Heart left ventricle (tissue), 16 donors: Measurements from ENCODE around the gene ASTN2. TPM values are rescaled to one million over a fixed set of nuclear protein-coding genes. Genes with fewer than 3 reads are reported as not detected.

Experiments
- ATAC-seq, 4 donors: fragments of 200-7000 bp; cut with Tn5 transposase; one replicate each; pipeline ENCODE4 v1.9.1; 2020 to 2022; ENCODE audit warnings: moderate library complexity in 4 of 4, mild to moderate bottlenecking in 3 of 4, moderate number of reproducible peaks in 1 of 4
- DNase-seq, 5 donors: peaks; one replicate each; pipeline ENCODE4 v3.0.0-alpha.2; 2020
- H3K27ac ChIP-seq, 12 donors: fragments of 200-600 bp; sonication (generic) in 4 of 12; one replicate each; pipeline versions ENCODE4 v1.5.0 to v1.8.0; 2016 to 2022; ENCODE audit warnings: mild to moderate bottlenecking in 2 of 12
- H3K27me3 ChIP-seq, 9 donors: fragments of 200-600 bp; sonication (generic) in 2 of 9; one replicate each; pipeline versions ENCODE4 v1.5.1 to v1.8.0; 2016 to 2022; ENCODE audit warnings: mild to moderate bottlenecking in 3 of 9
- H3K36me3 ChIP-seq, 9 donors: fragments of 200-600 bp; sonication (generic) in 2 of 9; one replicate each; pipeline versions ENCODE4 v1.5.0 to v1.8.0; 2018 to 2022; ENCODE audit warnings: mild to moderate bottlenecking in 2 of 9
- H3K4me1 ChIP-seq, 12 donors: fragments of 200-600 bp; sonication (generic) in 4 of 12; one replicate each; pipeline versions ENCODE4 v1.5.0 to v1.8.0; 2016 to 2022; ENCODE audit warnings: mild to moderate bottlenecking in 3 of 12
- H3K4me3 ChIP-seq, 12 donors: fragments of 200-600 bp; sonication (generic) in 4 of 12; one replicate each; pipeline versions ENCODE4 v1.5.0 to v1.8.0; 2017 to 2022; ENCODE audit warnings: mild to moderate bottlenecking in 9 of 12, moderate library complexity in 4 of 12
- H3K9me3 ChIP-seq, 12 donors: fragments of 200-600 bp; sonication (generic) in 4 of 12; one replicate each; pipeline versions ENCODE4 v1.5.0 to v1.8.0; 2016 to 2022; ENCODE audit warnings: mild to moderate bottlenecking in 1 of 12
- CTCF ChIP-seq, 12 donors: fragments of 200-600 bp; sonication (generic) in 4 of 12; IDR thresholded peaks; one replicate each; pipeline versions ENCODE4 v1.5.0 to v1.8.0; 2018 to 2022; ENCODE audit warnings: antibody characterized with exemption in 12 of 12, mild to moderate bottlenecking in 5 of 12
- POLR2A ChIP-seq, 2 donors: fragments of 450-650 bp; IDR thresholded peaks; one replicate each; pipeline ENCODE4 v1.6.1; 2017; ENCODE audit warnings: antibody characterized with exemption in 2 of 2, mild to moderate bottlenecking in 2 of 2, moderate library complexity in 2 of 2
- WGBS, 4 donors: extraction: QIAGEN DNeasy Blood & Tissue Kit in 2 of 4; methylation state at CpG; one replicate each; pipeline versions ENCODE4 v1.1.5 to v1.1.7; 2013 to 2018; 5-methylcytosine and 5-hydroxymethylcytosine counted together
- intact Hi-C, 10 donors: fragments of 100-400 bp; cut with DNase I; formaldehyde crosslinking; loops; one replicate each; pipeline versions ENCODE4 v1.11.1 to v1.14.2; 2022
- polyA plus RNA-seq, 2 donors: library from polyadenylated mRNA; stranded (reverse); fragments of 200-250 nt; gene quantifications; one replicate each; pipeline ENCODE4 v1.2.3, GENCODE V29; 2013
- total RNA-seq, 9 donors: library from RNA; depleted of rRNA in 2 of 9; stranded (reverse); fragments of >200 nt in 2 of 9; fragmentation: NEBNext Ultra II Directional in 3 of 9; extraction: Animal tissue kit (Norgen Biotek cat#: 25700) in 3 of 9; gene quantifications; one replicate each; pipeline versions ENCODE4 v1.1.0 to v1.2.4, GENCODE V29; 2016 to 2023
- donor health status: ischemic (EF 13 %, LVEDD 7.1; RV severe dilation, severe dysfunction).
- donor health status: healthy with polysubstance abuse.
- donor health status: DM: no; HTN: yes; CAD: no.
- donor health status: DM: no; HTN: no; CAD: no.
- donor health status: ischemic (EF 25% LVEDD 6.9; RV normal size, moderate dysfunction).
- donor health status: ischemic (EF 25% LVEDD 5.7; RV mildly dilated, moderate dysfunction).
- donor health status: healthy.
- donor health status: DM: yes; HTN: yes; CAD: no.
- donor health status: ischemic (EF 35%, LVEDD 5.7; RV mildly dilated, moderate dysfunction).
- donor health status: nonischemic (EF 11% LVEDD 7.7; RV severe dilation, severe dysfunction).
- donor health status: DM: yes; HTN: yes; CAD: no.
- donor health status: PGD.
- donor health status: ischemic (EF 29% LVEDD 5.4; RV normal size, mild dysfunction).
- donor health status: nonischemic (EF 23%, LVEDD 6.1; RV moderate dilation, normal function).

ASTN2 gene
- total and polyA plus RNA-seq, 11 donors = 2.5 to 6.0 (median 3.5) TPM

DNA sequence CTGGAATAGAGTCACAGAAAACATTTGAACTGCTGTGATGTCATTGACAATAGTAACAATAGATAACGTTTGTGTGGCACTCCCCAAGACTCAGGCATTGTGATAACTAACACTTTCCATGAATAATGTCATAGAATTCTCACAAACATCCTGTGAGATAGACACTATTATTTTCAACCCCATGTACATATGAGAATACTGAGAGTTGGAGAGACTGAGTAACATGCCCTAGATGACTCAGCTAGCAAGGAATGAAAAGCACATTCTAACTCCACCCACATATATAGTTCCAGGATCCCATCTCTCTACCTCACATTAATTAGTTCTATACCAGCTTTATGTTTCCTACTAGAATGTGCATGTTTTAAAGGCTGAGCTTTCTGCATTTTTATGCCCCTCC lies 71.4 kb downstream of the ASTN2 start:
- intact Hi-C loops = no loop called here
- ATAC-seq = no peak

DNA sequence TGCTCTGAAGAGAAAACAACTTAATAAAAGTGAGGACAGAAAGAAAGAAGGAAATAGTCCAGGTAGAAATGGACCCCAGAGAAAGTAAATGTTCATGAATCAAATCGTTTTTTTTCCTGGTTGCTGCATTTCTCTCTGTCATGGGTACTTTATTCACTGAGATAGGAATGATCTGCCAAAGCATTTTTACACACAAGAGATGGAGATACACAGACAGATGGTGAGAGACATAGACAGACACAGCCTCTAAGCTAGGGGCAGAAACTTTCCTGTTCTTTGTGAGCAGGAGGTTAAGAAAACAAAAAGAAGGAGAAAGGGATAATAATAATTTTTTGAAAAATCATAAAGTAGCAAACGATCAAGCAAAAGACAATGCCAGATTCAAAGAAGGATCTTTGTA lies 73.7 kb downstream of the ASTN2 start:
- intact Hi-C loops = no loop called here
- ATAC-seq (no peak), DNase-seq (no peak)
- H3K27me3 ChIP-seq = no peaks in the 10 kb centered on the region
- no peaks in the 10 kb centered on the region for H3K36me3 ChIP-seq
- H3K27ac ChIP-seq = no peak overlapping the region
- WGBS, 4 donors = 41 to 55% (median 47%) methylated on average over 2 of the region's 2 CpGs
- no peaks in the 10 kb centered on the region for H3K4me1 ChIP-seq
- H3K9me3 ChIP-seq = peaks cover 0 to 6% (median 0%) of the 10 kb centered on the region in 12 donors
- H3K4me3 ChIP-seq = no peak overlapping the region
- no peak for TF ChIP-seq POLR2A (IDR thresholded peaks at IDR 0.05)
- TF ChIP-seq CTCF (IDR thresholded peaks at IDR 0.05) = no peak

More for the DNA sequence above, 71.4 kb downstream of the ASTN2 start:
- no peaks in the 10 kb centered on the region for H3K4me1 ChIP-seq
- TF ChIP-seq POLR2A (IDR thresholded peaks at IDR 0.05) (no peak), CTCF (IDR thresholded peaks at IDR 0.05) (no peak)
- H3K27ac ChIP-seq = no peak overlapping the region
- H3K4me3 ChIP-seq = no peak overlapping the region
- no peaks in the 10 kb centered on the region for H3K27me3 ChIP-seq
- peaks cover 0 to 6% (median 0%) of the 10 kb centered on the region in 12 donors for H3K9me3 ChIP-seq
- H3K36me3 ChIP-seq = no peaks in the 10 kb centered on the region
- WGBS, 4 donors = 26 to 48% (median 32%) methylated on average over 1 of the region's 1 CpG
- DNase-seq = no peak

DNA sequence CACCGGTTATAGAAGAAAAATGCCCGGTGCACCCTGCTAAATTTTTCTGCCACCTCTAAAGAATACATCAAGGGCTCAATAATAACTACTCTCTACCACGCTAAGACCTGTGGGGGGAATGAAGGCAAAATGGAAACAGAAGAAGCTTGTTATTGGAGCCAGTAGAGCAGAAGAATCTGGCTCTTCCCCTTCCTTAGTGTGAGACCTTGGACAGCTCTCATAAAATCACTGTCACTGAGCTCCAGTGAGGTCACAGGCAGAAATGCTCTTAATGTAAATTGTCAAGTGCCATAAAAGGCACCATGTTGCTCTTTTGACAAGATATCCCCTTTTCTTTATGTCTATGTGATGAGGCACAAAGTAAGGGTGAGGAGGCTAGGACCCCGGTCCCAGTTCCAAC lies 74.4 kb downstream of the ASTN2 start:
- intact Hi-C loops = no loop called here
- ATAC-seq = no peak

GRCh38 chr9:117335837-117336433 lies 78.9 kb downstream of the ASTN2 start:
- no peaks in the 10 kb centered on the region for H3K36me3 ChIP-seq
- 69 to 78% (median 75%) methylated on average over 2 of the region's 2 CpGs for WGBS, 4 donors
- no peaks in the 10 kb centered on the region for H3K27me3 ChIP-seq
- ATAC-seq (no peak), DNase-seq (no peak)
- no peak overlapping the region for H3K4me3 ChIP-seq
- H3K9me3 ChIP-seq = no peaks in the 10 kb centered on the region
- H3K27ac ChIP-seq = no peak overlapping the region
- intact Hi-C loops = no loop called here
- TF ChIP-seq POLR2A (IDR thresholded peaks at IDR 0.05) (no peak), CTCF (IDR thresholded peaks at IDR 0.05) (no peak)
- H3K4me1 ChIP-seq = no peaks in the 10 kb centered on the region

More for the DNA sequence above, 74.4 kb downstream of the ASTN2 start:
- no peak overlapping the region for H3K4me3 ChIP-seq
- H3K27me3 ChIP-seq = no peaks in the 10 kb centered on the region
- 84 to 93% (median 86%) methylated on average over 4 of the region's 4 CpGs for WGBS, 4 donors
- DNase-seq = no peak
- no peak overlapping the region for H3K27ac ChIP-seq
- TF ChIP-seq POLR2A (IDR thresholded peaks at IDR 0.05) (no peak), CTCF (IDR thresholded peaks at IDR 0.05) (no peak)
- peaks cover 0 to 6% (median 0%) of the 10 kb centered on the region in 12 donors for H3K9me3 ChIP-seq
- no peaks in the 10 kb centered on the region for H3K4me1 ChIP-seq
- H3K36me3 ChIP-seq = no peaks in the 10 kb centered on the region
